SK-N-SH (cell line): ENCODE results near the gene KIF21B. TPM values are rescaled to one million over a fixed set of nuclear protein-coding genes. Genes with fewer than 3 reads are reported as not detected.

ENCODE experiments used
- CTCF ChIA-PET: fragments of 300-600, 350-600 bp; formaldehyde crosslinking; extraction: SDS; loops from one replicate; lab custom pipeline; 2021; lab: Yijun Ruan, JAX
- POLR2A ChIA-PET: fragments of 350-600 bp; sonication (Branson Sonifier 250); formaldehyde crosslinking; extraction: SDS; loops from one replicate; lab custom pipeline; 2020; ENCODE audit warnings: antibody characterized with exemption, inconsistent platforms; lab: Yijun Ruan, JAX
- DNase-seq: peaks from one replicate; pipeline ENCODE4 v3.0.0; 2012
- H2AFZ ChIP-seq: fragments of 200-600 bp; sonication (generic); 2 replicates; pipeline ENCODE4 v1.8.1; 2016; ENCODE audit warnings: antibody characterized with exemption, mild to moderate bottlenecking, low read depth
- H3F3A ChIP-seq: fragments of 200-600 bp; sonication (generic); replicated peaks from 2 replicates; pipeline ENCODE3; 2016; ENCODE audit warnings: antibody characterized with exemption, mild to moderate bottlenecking; ENCODE audit not compliant: insufficient read depth
- H3K27ac ChIP-seq, 2 experiments: fragments of 200-500 bp in 1 of 2; fragments of 200-600 bp in 1 of 2; sonication (Bioruptor generic) in 1 of 2; sonication (generic), shearing (Covaris generic) in 1 of 2; 2 replicates each; pipeline versions ENCODE4 v1.5.1 to v1.6.1; 2014 to 2016; ENCODE audit warnings: low read depth in 2 of 2, inconsistent platforms in 1 of 2, low read length in 1 of 2, mild to moderate bottlenecking in 1 of 2, mixed read lengths in 1 of 2
- H3K27me3 ChIP-seq: fragments of 200-600 bp; sonication (generic), shearing (Covaris generic); 2 replicates; pipeline ENCODE4 v1.6.1; 2016; ENCODE audit warnings: mixed run types; ENCODE audit not compliant: insufficient read depth
- H3K36me3 ChIP-seq, 2 experiments: fragments of 200-500 bp in 1 of 2; fragments of 200-600 bp in 1 of 2; sonication (Bioruptor generic) in 1 of 2; sonication (generic) in 1 of 2; replicated peaks in 1 of 2; 2 replicates each; pipeline versions ENCODE3 to v1.5.1; 2014 to 2016; ENCODE audit warnings: low read length in 1 of 2, mild to moderate bottlenecking in 1 of 2; ENCODE audit not compliant: insufficient read depth in 2 of 2, control insufficient read depth in 1 of 2
- H3K4me1 ChIP-seq, 2 experiments: fragments of 200-500 bp in 1 of 2; fragments of 200-600 bp in 1 of 2; sonication (Bioruptor generic) in 1 of 2; sonication (generic), shearing (Covaris generic) in 1 of 2; 2 replicates each; pipeline versions ENCODE4 v1.5.1 to v1.6.1; 2014 to 2016; ENCODE audit warnings: low read depth in 1 of 2, low read length in 1 of 2, mixed run types in 1 of 2; ENCODE audit not compliant: insufficient read depth in 2 of 2, control insufficient read depth in 1 of 2
- H3K4me2 ChIP-seq: fragments of 200-600 bp; sonication (generic), shearing (Covaris generic); 2 replicates; pipeline ENCODE4 v1.6.1; 2017; ENCODE audit warnings: mixed run types
- H3K4me3 ChIP-seq, 2 experiments: fragments of 200-500 bp in 1 of 2; fragments of 200-600 bp in 1 of 2; sonication (Bioruptor generic) in 1 of 2; sonication (generic), shearing (Covaris generic) in 1 of 2; 2 replicates each; pipeline versions ENCODE4 v1.5.1 to v1.8.1; 2014 to 2016; ENCODE audit warnings: low read depth in 2 of 2, inconsistent platforms in 1 of 2, low read length in 1 of 2, mild to moderate bottlenecking in 1 of 2, mixed read lengths in 1 of 2, moderate library complexity in 1 of 2
- H3K79me2 ChIP-seq: fragments of 200-600 bp; sonication (generic); 2 replicates; pipeline ENCODE4 v1.8.1; 2017; ENCODE audit warnings: mild to moderate bottlenecking; ENCODE audit not compliant: insufficient read depth
- H3K9ac ChIP-seq: fragments of 200-600 bp; sonication (generic); 2 replicates; pipeline ENCODE4 v1.6.1; 2017; ENCODE audit warnings: mixed run types
- H3K9me2 ChIP-seq: fragments of 200-600 bp; sonication (generic); 2 replicates; pipeline ENCODE4 v1.6.1; 2017; ENCODE audit warnings: mixed run types
- H3K9me3 ChIP-seq: fragments of 200-600 bp; sonication (generic); 2 replicates; pipeline ENCODE4 v1.6.1; 2017; ENCODE audit warnings: mixed run types, mild to moderate bottlenecking, moderate library complexity
- H4K20me1 ChIP-seq: fragments of 200-600 bp; sonication (generic); 2 replicates; pipeline ENCODE4 v1.6.1; 2017; ENCODE audit warnings: mild to moderate bottlenecking, mixed run types; ENCODE audit not compliant: insufficient read depth
- FOSL2 ChIP-seq: IDR thresholded peaks from 2 replicates; pipeline ENCODE4 v1.4.0; 2012; ENCODE audit warnings: low read depth, mild to moderate bottlenecking, moderate library complexity, borderline replicate concordance
- FOXJ3 ChIP-seq: sonication (generic); formaldehyde crosslinking; IDR thresholded peaks from 2 replicates; pipeline ENCODE4 v1.5.1; 2020; ENCODE audit warnings: mild to moderate bottlenecking, missing genetic modification reagents
- FOXM1 ChIP-seq: IDR thresholded peaks from 2 replicates; pipeline ENCODE4 v1.4.0; 2012; ENCODE audit warnings: low read depth, mild to moderate bottlenecking
- GATA2 ChIP-seq: sonication (generic); formaldehyde crosslinking; IDR thresholded peaks from 2 replicates; pipeline ENCODE4 v1.5.0; 2020; ENCODE audit warnings: mild to moderate bottlenecking, missing genetic modification reagents
- MEF2A ChIP-seq: IDR thresholded peaks from 2 replicates; pipeline ENCODE4 v1.4.0; 2012; ENCODE audit warnings: low read depth, borderline replicate concordance
- PBX3 ChIP-seq: IDR thresholded peaks from 2 replicates; pipeline ENCODE4; 2012
- POLR2AphosphoS5 ChIP-seq: IDR thresholded peaks from 2 replicates; pipeline ENCODE4 v1.6.1; 2012; ENCODE audit warnings: low read depth, low read length
- RCOR1 ChIP-seq: fragments of 150-350 bp; IDR thresholded peaks from 2 replicates; pipeline ENCODE4 v1.6.1; 2017; ENCODE audit warnings: antibody characterized with exemption, low read length
- RXRA ChIP-seq: IDR thresholded peaks from 2 replicates; pipeline ENCODE4 v1.4.0; 2012; ENCODE audit warnings: low read depth, mild to moderate bottlenecking, borderline replicate concordance
- TAF1 ChIP-seq: IDR thresholded peaks from 2 replicates; pipeline ENCODE4 v1.6.1; 2012; ENCODE audit warnings: low read depth, mild to moderate bottlenecking, low read length, moderate library complexity, borderline replicate concordance
- TCF12 ChIP-seq: IDR thresholded peaks from 2 replicates; pipeline ENCODE4 v1.4.0; 2012
- WGBS: methylation state at CpG from one replicate; pipeline ENCODE4 v1.1.6; 2017; ENCODE audit warnings: low lambda C conversion rate; 5-methylcytosine and 5-hydroxymethylcytosine counted together
- polyA plus RNA-seq, 3 experiments: library from polyadenylated mRNA; depleted of rRNA; stranded (reverse); fragments of >200 nt; gene quantifications; 2 replicates each; pipeline ENCODE4 v1.2.3, GENCODE V29; 2012
- TF ChIP-seq, protein P1 (sequence below): IDR thresholded peaks from 2 replicates; pipeline ENCODE4 v1.6.1; 2012; ENCODE audit warnings: mild to moderate bottlenecking, low read depth, low read length, moderate library complexity

The KIF21B gene
- polyA plus RNA-seq, 1 of the 3 experiments (the other 2 are of a cell fraction) = 0.26 TPM

- TF ChIP-seq FOSL2 (no peak), MEF2A (no peak), GATA2 (CRISPR knock-in tag) (peak; percentile 75)
- TF ChIP-seq, protein P1, sequence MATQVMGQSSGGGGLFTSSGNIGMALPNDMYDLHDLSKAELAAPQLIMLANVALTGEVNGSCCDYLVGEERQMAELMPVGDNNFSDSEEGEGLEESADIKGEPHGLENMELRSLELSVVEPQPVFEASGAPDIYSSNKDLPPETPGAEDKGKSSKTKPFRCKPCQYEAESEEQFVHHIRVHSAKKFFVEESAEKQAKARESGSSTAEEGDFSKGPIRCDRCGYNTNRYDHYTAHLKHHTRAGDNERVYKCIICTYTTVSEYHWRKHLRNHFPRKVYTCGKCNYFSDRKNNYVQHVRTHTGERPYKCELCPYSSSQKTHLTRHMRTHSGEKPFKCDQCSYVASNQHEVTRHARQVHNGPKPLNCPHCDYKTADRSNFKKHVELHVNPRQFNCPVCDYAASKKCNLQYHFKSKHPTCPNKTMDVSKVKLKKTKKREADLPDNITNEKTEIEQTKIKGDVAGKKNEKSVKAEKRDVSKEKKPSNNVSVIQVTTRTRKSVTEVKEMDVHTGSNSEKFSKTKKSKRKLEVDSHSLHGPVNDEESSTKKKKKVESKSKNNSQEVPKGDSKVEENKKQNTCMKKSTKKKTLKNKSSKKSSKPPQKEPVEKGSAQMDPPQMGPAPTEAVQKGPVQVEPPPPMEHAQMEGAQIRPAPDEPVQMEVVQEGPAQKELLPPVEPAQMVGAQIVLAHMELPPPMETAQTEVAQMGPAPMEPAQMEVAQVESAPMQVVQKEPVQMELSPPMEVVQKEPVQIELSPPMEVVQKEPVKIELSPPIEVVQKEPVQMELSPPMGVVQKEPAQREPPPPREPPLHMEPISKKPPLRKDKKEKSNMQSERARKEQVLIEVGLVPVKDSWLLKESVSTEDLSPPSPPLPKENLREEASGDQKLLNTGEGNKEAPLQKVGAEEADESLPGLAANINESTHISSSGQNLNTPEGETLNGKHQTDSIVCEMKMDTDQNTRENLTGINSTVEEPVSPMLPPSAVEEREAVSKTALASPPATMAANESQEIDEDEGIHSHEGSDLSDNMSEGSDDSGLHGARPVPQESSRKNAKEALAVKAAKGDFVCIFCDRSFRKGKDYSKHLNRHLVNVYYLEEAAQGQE = no peak
Observed at GRCh38 chr1:201011616-201012015, 11.9 kb downstream of the KIF21B start (continued).

GRCh38 chr1:201009962-201010645 is 13.4 kb downstream of the KIF21B start:
- Histone ChIP-seq H3K27ac (no peak overlapping the region), H3F3A (no peaks in the 10 kb centered on the region), H3K9ac (no peak overlapping the region), H3K9me2 (no peaks in the 10 kb centered on the region), H3K4me1 (peaks cover 0 to 16% of the 10 kb centered on the region in 2 experiments; a peak in 2 of 4 replicates), H3K27me3 (no peaks in the 10 kb centered on the region), H3K9me3 (no peaks in the 10 kb centered on the region), H3K36me3 (no peaks in the 10 kb centered on the region), H3K4me2 (no peak overlapping the region), H2AFZ (no peak overlapping the region), H4K20me1 (no peaks in the 10 kb centered on the region), H3K4me3 (no peak overlapping the region), H3K79me2 (no peaks in the 10 kb centered on the region)
- DNase-seq = no peak
- WGBS = 70% methylated on average over 4 of the region's 11 CpGs
- POLR2A ChIA-PET = no interaction called here
- no peak for TF ChIP-seq RCOR1
- TF ChIP-seq RXRA = no peak
- CTCF ChIA-PET = interaction anchor here (1.1 to 4.0 kb wide), 5 partner anchors 10 to 388 kb away, joined by 3 to 16 read pairs (median 10); no protein-coding TSS in a partner anchor

DNA sequence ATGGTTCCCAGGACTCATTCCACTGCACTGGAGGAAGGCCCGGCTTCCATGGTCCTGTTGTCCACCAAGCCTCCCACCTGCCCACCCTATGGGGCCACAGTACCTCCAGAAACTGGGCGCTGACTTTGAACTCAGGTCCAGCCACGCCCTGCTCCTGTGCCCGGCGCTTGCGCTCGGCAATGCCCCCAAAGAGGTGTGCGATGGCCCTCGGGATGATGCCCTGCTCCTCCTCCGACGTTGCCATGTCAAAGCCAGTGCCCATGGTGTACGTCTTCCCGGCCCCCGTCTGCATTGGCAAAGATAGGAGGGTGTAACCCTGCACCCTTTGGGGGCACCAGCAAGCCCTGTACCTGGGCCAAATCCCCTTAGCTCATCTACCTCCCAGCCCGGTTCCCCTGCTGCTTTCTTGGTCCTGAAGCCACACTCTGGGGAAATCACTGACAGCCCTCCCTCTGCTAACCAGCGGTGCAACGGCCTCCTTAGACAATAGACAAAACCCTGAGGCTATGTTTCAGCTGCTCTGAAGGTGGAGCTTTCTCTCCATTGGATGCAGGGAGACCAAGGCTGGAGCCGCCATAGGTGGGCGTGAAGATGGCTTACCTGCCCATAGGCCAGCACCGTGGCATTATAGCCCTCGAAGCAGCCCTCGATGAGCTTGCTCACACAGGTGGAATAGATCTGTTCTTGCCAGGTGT is 14.7 kb downstream of the KIF21B start:
- Histone ChIP-seq H3K9me3 (no peaks in the 10 kb centered on the region), H3K9me2 (no peaks in the 10 kb centered on the region), H4K20me1 (no peaks in the 10 kb centered on the region), H3K4me2 (no peak overlapping the region)
- POLR2A ChIA-PET = no interaction called here
- no peak for TF ChIP-seq POLR2AphosphoS5
- TF ChIP-seq FOSL2 = no peak
- TF ChIP-seq PBX3 = no peak
- TF ChIP-seq TAF1 = no peak
- no peak for TF ChIP-seq TCF12
- no peak for TF ChIP-seq FOXM1
- TF ChIP-seq FOXJ3 = no peak
- TF ChIP-seq RXRA = no peak
- TF ChIP-seq, all 33 proteins: peak for 0
- WGBS = 92% methylated on average over 16 of the region's 22 CpGs
- Histone ChIP-seq H3F3A (no peaks in the 10 kb centered on the region), H3K27me3 (no peaks in the 10 kb centered on the region), H3K27ac (no peak overlapping the region), H2AFZ (no peak overlapping the region), H3K79me2 (no peaks in the 10 kb centered on the region), H3K36me3 (no peaks in the 10 kb centered on the region), H3K4me1 (peaks cover 0 to 11% of the 10 kb centered on the region in 2 experiments; a peak in 1 of 4 replicates), H3K4me3 (no peak overlapping the region), H3K9ac (no peak overlapping the region)
- CTCF ChIA-PET = interaction anchor here (1.1 to 4.0 kb wide), 4 partner anchors 9 to 387 kb away, joined by 3 to 16 read pairs (median 8); no protein-coding TSS in a partner anchor
- DNase-seq = no peak
